ENCODE data around the gene ZNF836. TPM values are rescaled to one million over a fixed set of nuclear protein-coding genes. Genes with fewer than 3 reads are reported as not detected.

ZNF836 gene
- total and polyA plus RNA-seq, 3 donors from 2014 or later, result 3.3 to 9.2 (median 5.4) TPM

GRCh38 chr19:52142001-52142595, 29.3 kb downstream of the ZNF836 start:
- no peaks in the 10 kb centered on the region for H3K27me3 ChIP-seq
- TF ChIP-seq, protein P1, sequence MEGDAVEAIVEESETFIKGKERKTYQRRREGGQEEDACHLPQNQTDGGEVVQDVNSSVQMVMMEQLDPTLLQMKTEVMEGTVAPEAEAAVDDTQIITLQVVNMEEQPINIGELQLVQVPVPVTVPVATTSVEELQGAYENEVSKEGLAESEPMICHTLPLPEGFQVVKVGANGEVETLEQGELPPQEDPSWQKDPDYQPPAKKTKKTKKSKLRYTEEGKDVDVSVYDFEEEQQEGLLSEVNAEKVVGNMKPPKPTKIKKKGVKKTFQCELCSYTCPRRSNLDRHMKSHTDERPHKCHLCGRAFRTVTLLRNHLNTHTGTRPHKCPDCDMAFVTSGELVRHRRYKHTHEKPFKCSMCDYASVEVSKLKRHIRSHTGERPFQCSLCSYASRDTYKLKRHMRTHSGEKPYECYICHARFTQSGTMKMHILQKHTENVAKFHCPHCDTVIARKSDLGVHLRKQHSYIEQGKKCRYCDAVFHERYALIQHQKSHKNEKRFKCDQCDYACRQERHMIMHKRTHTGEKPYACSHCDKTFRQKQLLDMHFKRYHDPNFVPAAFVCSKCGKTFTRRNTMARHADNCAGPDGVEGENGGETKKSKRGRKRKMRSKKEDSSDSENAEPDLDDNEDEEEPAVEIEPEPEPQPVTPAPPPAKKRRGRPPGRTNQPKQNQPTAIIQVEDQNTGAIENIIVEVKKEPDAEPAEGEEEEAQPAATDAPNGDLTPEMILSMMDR (IDR thresholded peaks at IDR 0.05), result no peak
- TF ChIP-seq POLR2A (IDR thresholded peaks at IDR 0.05), result no peak
- intact Hi-C loops (cut with DNase I; ENCODE audit: low total_unique reads), result no loop called here
- H3K27ac ChIP-seq, result no peak overlapping the region
- H3K4me3 ChIP-seq, result no peak overlapping the region
- no peaks in the 10 kb centered on the region for H3K9me3 ChIP-seq
- peaks cover 13% of the 10 kb centered on the region for H3K4me1 ChIP-seq
- DNase-seq, result no peak
- 91 to 93% methylated on average over 3 of the region's 3 CpGs for WGBS, 2 donors
- H3K36me3 ChIP-seq (ENCODE audit: low read depth, missing control alignments), result no peaks in the 10 kb centered on the region

DNA sequence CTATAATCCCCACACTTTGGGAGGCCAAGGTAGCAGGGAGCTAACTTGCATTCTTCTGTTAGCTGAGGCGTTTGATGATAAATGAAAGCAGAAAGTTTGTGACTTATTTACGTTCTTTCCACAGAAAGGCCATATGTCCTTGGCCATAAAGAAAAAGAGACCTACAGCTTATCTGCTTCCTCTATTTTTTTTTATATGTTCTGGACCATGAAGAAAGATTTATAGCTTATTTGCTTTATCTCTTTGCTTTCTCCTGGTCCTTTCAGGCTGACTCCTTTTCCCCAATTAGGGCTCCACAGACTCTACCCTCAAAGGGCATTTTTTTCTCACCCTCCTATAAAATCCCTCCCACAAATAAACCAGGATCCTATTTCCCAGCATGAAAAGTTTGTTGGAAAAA, 30.2 kb downstream of the ZNF836 start:
- 45 to 53% methylated on average over 2 of the region's 2 CpGs for WGBS, 2 donors
- Histone ChIP-seq H3K36me3 (ENCODE audit: low read depth, missing control alignments) (no peaks in the 10 kb centered on the region), H3K4me1 (peaks cover 13% of the 10 kb centered on the region), H3K4me3 (no peak overlapping the region), H3K9me3 (no peaks in the 10 kb centered on the region), H3K27ac (no peak overlapping the region), H3K27me3 (no peaks in the 10 kb centered on the region)
- DNase-seq, result no peak
- TF ChIP-seq, protein P1 (IDR thresholded peaks at IDR 0.05), result no peak
- no peak for TF ChIP-seq POLR2A (IDR thresholded peaks at IDR 0.05)
- intact Hi-C loops (cut with DNase I; ENCODE audit: low total_unique reads), result no loop called here

GRCh38 chr19:52140032-52140710, 31.2 kb downstream of the ZNF836 start:
- TF ChIP-seq, protein P1 (IDR thresholded peaks at IDR 0.05), result no peak
- no peaks in the 10 kb centered on the region for H3K9me3 ChIP-seq
- no peak for DNase-seq
- H3K4me3 ChIP-seq, result peak overlapping the region; percentile 75 to 93
- peak overlapping the region; percentile 8 to 89 for H3K27ac ChIP-seq
- no peaks in the 10 kb centered on the region for H3K36me3 ChIP-seq (ENCODE audit: low read depth, missing control alignments)
- peaks cover 13% of the 10 kb centered on the region for H3K4me1 ChIP-seq
- intact Hi-C loops (cut with DNase I; ENCODE audit: low total_unique reads), result no loop called here
- H3K27me3 ChIP-seq, result no peaks in the 10 kb centered on the region
- WGBS, 2 donors, result 9% methylated on average over 22 of the region's 22 CpGs

GRCh38 chr19:52139252-52140031, 32.0 kb downstream of the ZNF836 start, which contains the start of gene ZNF616:
ZNF616 (minus strand) TSS chr19:52139938; CDS start chr19:52130512, 9,426 bp downstream.
- Histone ChIP-seq H3K4me3 (peak within 1 kb of the TSS; percentile 75 to 93), H3K27ac (peak within 1 kb of the TSS; percentile 75 to 89), H3K27me3 (no peaks in the 10 kb centered on the region), H3K9me3 (no peaks in the 10 kb centered on the region), H3K36me3 (ENCODE audit: low read depth, missing control alignments) (no peaks in the 10 kb centered on the region), H3K4me1 (peaks cover 13% of the 10 kb centered on the region)
- 0% methylated on average over 49 of the region's 49 CpGs for WGBS, 2 donors
- TF ChIP-seq, protein P1 (IDR thresholded peaks at IDR 0.05), result peak; percentile 73 to 75 (median 75)
- peak; percentile 50 for TF ChIP-seq POLR2A (IDR thresholded peaks at IDR 0.05)
- DNase-seq, result peak; percentile 98
- intact Hi-C loops (cut with DNase I; ENCODE audit: low total_unique reads), result loop anchor here (10.0 kb wide), 1 partner anchor 95 kb away; no protein-coding TSS in a partner anchor
